ENCODE data around the gene LRRTM1.

DNA sequence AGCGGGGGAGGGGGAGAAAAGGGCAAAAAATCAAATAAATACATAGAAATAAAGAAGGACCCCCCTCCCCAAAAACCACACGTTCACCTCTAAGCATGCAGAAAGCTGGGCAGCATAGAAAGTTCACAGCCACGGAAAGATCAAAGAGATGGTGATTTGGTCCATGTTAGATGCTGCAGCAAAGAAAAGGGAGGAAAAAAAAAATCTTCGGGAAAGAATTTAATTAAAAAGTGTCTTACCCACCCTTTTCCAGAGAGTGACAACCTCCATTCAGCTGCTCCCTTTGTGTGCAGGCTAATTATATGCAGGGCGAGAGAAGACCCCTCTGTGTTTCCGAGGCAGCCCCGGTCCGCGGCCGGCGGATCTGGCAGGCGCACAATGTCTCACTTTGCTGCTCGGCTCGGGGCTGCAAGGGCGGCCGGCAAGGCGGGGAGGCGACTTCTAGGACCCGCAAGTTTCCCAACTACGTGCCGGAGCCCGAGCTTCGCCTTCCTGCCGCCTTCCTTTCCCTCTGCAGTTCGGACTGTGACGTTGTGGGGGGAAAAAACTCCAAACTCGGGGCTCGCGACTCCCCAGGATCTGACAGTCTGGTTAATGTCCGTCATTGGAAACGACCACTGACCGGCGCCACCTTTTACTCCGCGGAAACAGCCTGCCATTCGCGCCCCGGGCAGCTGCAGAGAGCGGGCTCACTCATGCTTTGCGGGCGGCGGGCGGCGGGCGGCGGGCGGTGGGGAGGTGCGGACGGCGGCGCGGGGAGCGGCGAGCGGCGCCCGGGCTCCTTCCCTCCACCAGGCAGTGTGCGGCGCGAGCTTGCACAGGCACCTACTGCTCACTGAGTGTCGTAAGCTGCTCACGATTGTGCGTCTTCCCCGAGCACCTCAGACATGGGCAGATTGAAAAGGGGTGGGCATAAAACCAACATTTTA, at the start of gene LRRTM1:
- TF ChIP-seq, protein P1, sequence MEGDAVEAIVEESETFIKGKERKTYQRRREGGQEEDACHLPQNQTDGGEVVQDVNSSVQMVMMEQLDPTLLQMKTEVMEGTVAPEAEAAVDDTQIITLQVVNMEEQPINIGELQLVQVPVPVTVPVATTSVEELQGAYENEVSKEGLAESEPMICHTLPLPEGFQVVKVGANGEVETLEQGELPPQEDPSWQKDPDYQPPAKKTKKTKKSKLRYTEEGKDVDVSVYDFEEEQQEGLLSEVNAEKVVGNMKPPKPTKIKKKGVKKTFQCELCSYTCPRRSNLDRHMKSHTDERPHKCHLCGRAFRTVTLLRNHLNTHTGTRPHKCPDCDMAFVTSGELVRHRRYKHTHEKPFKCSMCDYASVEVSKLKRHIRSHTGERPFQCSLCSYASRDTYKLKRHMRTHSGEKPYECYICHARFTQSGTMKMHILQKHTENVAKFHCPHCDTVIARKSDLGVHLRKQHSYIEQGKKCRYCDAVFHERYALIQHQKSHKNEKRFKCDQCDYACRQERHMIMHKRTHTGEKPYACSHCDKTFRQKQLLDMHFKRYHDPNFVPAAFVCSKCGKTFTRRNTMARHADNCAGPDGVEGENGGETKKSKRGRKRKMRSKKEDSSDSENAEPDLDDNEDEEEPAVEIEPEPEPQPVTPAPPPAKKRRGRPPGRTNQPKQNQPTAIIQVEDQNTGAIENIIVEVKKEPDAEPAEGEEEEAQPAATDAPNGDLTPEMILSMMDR (IDR thresholded peaks at IDR 0.05) = no peak
- TF ChIP-seq, protein P2, sequence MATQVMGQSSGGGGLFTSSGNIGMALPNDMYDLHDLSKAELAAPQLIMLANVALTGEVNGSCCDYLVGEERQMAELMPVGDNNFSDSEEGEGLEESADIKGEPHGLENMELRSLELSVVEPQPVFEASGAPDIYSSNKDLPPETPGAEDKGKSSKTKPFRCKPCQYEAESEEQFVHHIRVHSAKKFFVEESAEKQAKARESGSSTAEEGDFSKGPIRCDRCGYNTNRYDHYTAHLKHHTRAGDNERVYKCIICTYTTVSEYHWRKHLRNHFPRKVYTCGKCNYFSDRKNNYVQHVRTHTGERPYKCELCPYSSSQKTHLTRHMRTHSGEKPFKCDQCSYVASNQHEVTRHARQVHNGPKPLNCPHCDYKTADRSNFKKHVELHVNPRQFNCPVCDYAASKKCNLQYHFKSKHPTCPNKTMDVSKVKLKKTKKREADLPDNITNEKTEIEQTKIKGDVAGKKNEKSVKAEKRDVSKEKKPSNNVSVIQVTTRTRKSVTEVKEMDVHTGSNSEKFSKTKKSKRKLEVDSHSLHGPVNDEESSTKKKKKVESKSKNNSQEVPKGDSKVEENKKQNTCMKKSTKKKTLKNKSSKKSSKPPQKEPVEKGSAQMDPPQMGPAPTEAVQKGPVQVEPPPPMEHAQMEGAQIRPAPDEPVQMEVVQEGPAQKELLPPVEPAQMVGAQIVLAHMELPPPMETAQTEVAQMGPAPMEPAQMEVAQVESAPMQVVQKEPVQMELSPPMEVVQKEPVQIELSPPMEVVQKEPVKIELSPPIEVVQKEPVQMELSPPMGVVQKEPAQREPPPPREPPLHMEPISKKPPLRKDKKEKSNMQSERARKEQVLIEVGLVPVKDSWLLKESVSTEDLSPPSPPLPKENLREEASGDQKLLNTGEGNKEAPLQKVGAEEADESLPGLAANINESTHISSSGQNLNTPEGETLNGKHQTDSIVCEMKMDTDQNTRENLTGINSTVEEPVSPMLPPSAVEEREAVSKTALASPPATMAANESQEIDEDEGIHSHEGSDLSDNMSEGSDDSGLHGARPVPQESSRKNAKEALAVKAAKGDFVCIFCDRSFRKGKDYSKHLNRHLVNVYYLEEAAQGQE (IDR thresholded peaks at IDR 0.05; ENCODE audit: insufficient read depth in 1 of 2, low read depth in 2 of 2, low read length in 1 of 2) = no peak
- no peak for TF ChIP-seq POLR2AphosphoS5 (IDR thresholded peaks at IDR 0.05; ENCODE audit: low read depth, low read length)
- TF ChIP-seq SIN3A (IDR thresholded peaks at IDR 0.05; ENCODE audit: borderline replicate concordance, insufficient read depth, low read depth, low read length) = no peak
- TF ChIP-seq TCF7L2 (IDR thresholded peaks at IDR 0.05; ENCODE audit: low read depth, low read length) = no peak

All from Panc1 (cell line).